OCI-LY3 (cell line): ENCODE measurements around the gene SEPTIN11.
"Not testable (repeated sequence)": the region's sequence is repeated elsewhere in the genome, so short reads cannot be mapped to it uniquely, and the experiment has no call there.

Source experiments
- H2AFZ ChIP-seq: fragments of 200-600, 300-600 bp; shearing (Covaris generic); 2 replicates; pipeline ENCODE4 v1.6.0; 2014; ENCODE audit warnings: antibody characterized with exemption, low read depth, low read length
- H3K27ac ChIP-seq: fragments of 200-600, 300-600 bp; sonication (generic); 2 replicates; pipeline ENCODE4 v1.5.1; 2014; ENCODE audit warnings: mild to moderate bottlenecking, low read length, moderate library complexity, mixed read lengths
- H3K27me3 ChIP-seq: fragments of 200-600, 300-600 bp; sonication (generic); 2 replicates; pipeline ENCODE4 v1.6.1; 2014; ENCODE audit warnings: low read depth, low read length, mixed read lengths
- H3K36me3 ChIP-seq: fragments of 200-600, 300-600 bp; sonication (generic); replicated peaks from 2 replicates; pipeline ENCODE3; 2014; ENCODE audit warnings: low read depth, low read length, mixed read lengths
- H3K4me1 ChIP-seq: fragments of 300-600, 200-600 bp; sonication (generic); 2 replicates; pipeline ENCODE4 v1.6.1; 2014; ENCODE audit warnings: low read length, mixed read lengths
- H3K4me2 ChIP-seq: fragments of 200-600, 300-600 bp; sonication (generic); 2 replicates; pipeline ENCODE4 v1.6.1; 2014; ENCODE audit warnings: low read length, mixed read lengths
- H3K4me3 ChIP-seq: fragments of 300-600, 200-600 bp; sonication (generic); 2 replicates; pipeline ENCODE4 v1.5.1; 2014; ENCODE audit warnings: antibody characterized with exemption, mild to moderate bottlenecking, low read length, moderate library complexity
- H3K79me2 ChIP-seq: fragments of 300-600, 200-600 bp; shearing (Covaris generic); 2 replicates; pipeline ENCODE4 v1.6.1; 2014; ENCODE audit warnings: mild to moderate bottlenecking, low read length, mixed read lengths
- H3K9ac ChIP-seq: fragments of 300-600, 200-600 bp; shearing (Covaris generic); 2 replicates; pipeline ENCODE4 v1.6.0; 2014; ENCODE audit warnings: mild to moderate bottlenecking, low read length, moderate library complexity
- H3K9me3 ChIP-seq: fragments of 200-600, 300-600 bp; shearing (Covaris generic); 2 replicates; pipeline ENCODE4 v1.6.1; 2014; ENCODE audit warnings: low read length, mixed read lengths; ENCODE audit not compliant: insufficient read depth
- H4K20me1 ChIP-seq: fragments of 200-600, 300-600 bp; sonication (generic); 2 replicates; pipeline ENCODE4 v1.6.1; 2016; ENCODE audit warnings: low read length, mixed read lengths; ENCODE audit not compliant: insufficient read depth
- EZH2phosphoT487 ChIP-seq: fragments of 200-600 bp; shearing (Covaris generic); IDR thresholded peaks from 2 replicates; pipeline ENCODE4 v1.6.1; 2018; ENCODE audit warnings: antibody characterized with exemption, mixed run types, low read depth
- TF ChIP-seq, protein P1 (sequence below): fragments of 200-600, 300-600 bp; sonication (generic); IDR thresholded peaks from 2 replicates; pipeline ENCODE4 v1.5.1; 2014; ENCODE audit warnings: antibody characterized with exemption, low read length, low read depth

The SEPTIN11 gene

DNA sequence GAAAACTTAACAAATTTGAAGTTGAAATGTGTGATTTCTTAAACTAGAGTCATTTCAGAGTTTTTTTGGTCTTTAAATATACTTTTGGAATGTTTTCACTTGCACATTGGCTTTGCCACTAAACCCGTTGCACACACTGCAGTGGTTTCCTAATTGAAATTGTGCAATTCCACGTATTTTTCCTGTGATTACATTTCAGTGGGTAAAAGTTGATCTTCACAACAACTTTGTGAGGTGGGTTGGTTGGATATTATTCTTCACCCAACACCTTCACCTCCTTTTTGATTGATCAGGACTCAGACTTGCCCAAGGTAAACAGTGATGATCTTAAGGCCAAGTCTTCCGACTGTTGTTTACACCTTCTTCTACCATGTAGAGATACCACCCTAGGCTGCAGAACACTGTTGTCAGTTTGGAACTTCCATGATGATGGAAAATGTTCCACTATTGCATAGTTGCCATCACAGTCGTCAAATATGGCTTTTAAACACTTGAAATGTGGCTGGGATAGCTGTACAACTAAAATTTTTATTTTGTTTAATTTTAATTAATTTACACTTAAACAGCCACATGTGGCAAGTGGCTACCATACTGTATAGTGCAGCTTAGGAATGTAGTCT is 13.7 kb downstream of the SEPTIN11 start:
- Histone ChIP-seq H3K27ac (no peak overlapping the region), H3K4me2 (no peak overlapping the region)

DNA sequence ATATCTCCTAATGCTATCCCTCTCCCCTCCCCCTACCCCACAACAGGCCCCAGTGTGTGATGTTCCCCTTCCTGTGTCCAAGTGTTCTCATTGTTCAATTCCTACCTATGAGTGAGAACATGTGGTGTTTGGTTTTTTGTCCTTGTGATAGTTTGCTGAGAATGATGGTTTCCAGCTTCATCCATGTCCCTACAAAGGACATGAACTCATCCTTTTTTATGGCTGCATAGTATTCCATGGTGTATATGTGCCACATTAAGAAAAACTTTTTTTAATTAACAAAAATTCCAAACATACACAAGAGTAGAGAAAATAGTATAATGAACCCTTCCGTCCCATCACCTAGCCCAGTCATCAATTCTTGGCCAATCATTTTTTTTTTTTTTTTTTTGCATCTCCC is 14.4 kb downstream of the SEPTIN11 start:
- not testable (repeated sequence) for H3K4me2 ChIP-seq, H2AFZ ChIP-seq, H3K27ac ChIP-seq, H3K4me3 ChIP-seq, H3K36me3 ChIP-seq, H3K9me3 ChIP-seq, H3K4me1 ChIP-seq, H3K27me3 ChIP-seq, H3K9ac ChIP-seq
- H3K79me2 ChIP-seq, result peaks cover 46% of the 10 kb centered on the region
- H4K20me1 ChIP-seq, result peaks cover 10% of the 10 kb centered on the region

More for the DNA sequence above, 13.7 kb downstream of the SEPTIN11 start:
- peaks cover 49% of the 10 kb centered on the region for H3K79me2 ChIP-seq
- no peaks in the 10 kb centered on the region for H3K9me3 ChIP-seq
- H2AFZ ChIP-seq, result no peak overlapping the region
- H3K4me1 ChIP-seq, result peaks cover 7% of the 10 kb centered on the region
- H3K36me3 ChIP-seq, result peaks cover 2% of the 10 kb centered on the region
- H3K27me3 ChIP-seq, result no peaks in the 10 kb centered on the region
- TF ChIP-seq, protein P1, sequence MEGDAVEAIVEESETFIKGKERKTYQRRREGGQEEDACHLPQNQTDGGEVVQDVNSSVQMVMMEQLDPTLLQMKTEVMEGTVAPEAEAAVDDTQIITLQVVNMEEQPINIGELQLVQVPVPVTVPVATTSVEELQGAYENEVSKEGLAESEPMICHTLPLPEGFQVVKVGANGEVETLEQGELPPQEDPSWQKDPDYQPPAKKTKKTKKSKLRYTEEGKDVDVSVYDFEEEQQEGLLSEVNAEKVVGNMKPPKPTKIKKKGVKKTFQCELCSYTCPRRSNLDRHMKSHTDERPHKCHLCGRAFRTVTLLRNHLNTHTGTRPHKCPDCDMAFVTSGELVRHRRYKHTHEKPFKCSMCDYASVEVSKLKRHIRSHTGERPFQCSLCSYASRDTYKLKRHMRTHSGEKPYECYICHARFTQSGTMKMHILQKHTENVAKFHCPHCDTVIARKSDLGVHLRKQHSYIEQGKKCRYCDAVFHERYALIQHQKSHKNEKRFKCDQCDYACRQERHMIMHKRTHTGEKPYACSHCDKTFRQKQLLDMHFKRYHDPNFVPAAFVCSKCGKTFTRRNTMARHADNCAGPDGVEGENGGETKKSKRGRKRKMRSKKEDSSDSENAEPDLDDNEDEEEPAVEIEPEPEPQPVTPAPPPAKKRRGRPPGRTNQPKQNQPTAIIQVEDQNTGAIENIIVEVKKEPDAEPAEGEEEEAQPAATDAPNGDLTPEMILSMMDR, result no peak
- TF ChIP-seq EZH2phosphoT487, result no peak
- H3K9ac ChIP-seq, result no peak overlapping the region
- peaks cover 10% of the 10 kb centered on the region for H4K20me1 ChIP-seq
- no peak overlapping the region for H3K4me3 ChIP-seq

DNA sequence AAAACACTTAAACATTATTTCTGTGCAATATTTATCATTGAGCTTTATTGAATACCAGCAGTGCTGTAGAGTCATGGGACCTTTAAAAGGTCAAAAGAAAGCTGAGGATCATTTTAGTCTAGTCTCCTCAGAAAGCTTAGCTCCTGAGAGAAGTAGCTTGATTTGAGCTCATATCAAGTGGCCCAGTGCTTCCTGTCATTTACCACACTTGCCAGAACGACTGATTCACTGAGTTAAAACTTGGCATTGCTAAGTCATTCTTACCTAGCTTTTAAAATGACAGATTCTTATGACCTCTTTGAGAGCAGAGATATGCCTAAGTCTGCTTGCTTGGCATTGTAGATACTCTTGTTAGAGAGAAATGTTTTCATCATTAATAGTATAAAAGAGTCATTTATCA is 15.2 kb downstream of the SEPTIN11 start:
- Histone ChIP-seq H4K20me1 (peaks cover 10% of the 10 kb centered on the region), H3K27ac (no peak overlapping the region), H2AFZ (no peak overlapping the region), H3K27me3 (no peaks in the 10 kb centered on the region), H3K36me3 (peaks cover 2% of the 10 kb centered on the region), H3K4me1 (peaks cover 6% of the 10 kb centered on the region), H3K9ac (no peak overlapping the region), H3K4me2 (no peak overlapping the region), H3K9me3 (no peaks in the 10 kb centered on the region), H3K4me3 (no peak overlapping the region), H3K79me2 (peaks cover 45% of the 10 kb centered on the region)
- no peak for TF ChIP-seq EZH2phosphoT487
- TF ChIP-seq, protein P1, result no peak

DNA sequence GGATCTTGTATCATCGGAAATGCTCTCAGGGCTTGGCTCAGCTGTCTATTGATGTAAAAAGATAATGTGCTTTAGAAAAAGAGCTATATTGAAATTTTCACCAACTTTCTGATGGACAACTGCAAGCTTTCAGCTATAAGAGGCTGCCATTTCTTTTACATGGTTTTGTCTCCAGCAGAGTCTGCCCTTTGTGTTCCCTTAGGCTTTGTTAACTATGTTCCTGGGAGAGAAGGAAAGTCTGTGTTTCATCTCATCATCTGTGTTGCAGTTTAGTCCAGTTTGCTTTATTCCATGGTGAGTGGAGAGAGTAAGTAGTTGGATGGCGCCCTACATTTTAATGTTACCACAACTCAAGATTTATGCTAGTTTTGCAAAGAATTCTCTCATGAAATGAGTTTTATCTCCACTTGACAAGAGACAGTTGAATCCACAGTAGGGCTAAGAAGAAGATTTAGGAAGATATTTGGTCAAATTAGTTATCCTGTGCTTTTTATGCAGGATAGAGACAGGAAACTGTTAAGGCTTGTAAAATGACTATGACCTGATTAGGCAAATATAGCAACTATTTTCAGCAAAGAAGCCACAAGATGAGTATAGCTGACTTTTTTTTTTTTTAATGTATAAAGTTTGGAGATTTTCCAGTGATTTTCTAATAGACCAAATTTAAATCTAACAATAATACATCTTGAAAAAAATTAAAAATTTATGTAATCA is 16.5 kb downstream of the SEPTIN11 start:
- peaks cover 42% of the 10 kb centered on the region for H3K79me2 ChIP-seq
- no peak overlapping the region for H3K4me3 ChIP-seq
- H3K4me1 ChIP-seq, result no peaks in the 10 kb centered on the region
- no peak overlapping the region for H3K9ac ChIP-seq
- H3K9me3 ChIP-seq, result no peaks in the 10 kb centered on the region
- H2AFZ ChIP-seq, result no peak overlapping the region
- no peaks in the 10 kb centered on the region for H3K36me3 ChIP-seq
- TF ChIP-seq, protein P1, result no peak
- TF ChIP-seq EZH2phosphoT487, result no peak
- no peak overlapping the region for H3K27ac ChIP-seq
- H4K20me1 ChIP-seq, result peaks cover 7% of the 10 kb centered on the region
- no peaks in the 10 kb centered on the region for H3K27me3 ChIP-seq
- H3K4me2 ChIP-seq, result no peak overlapping the region
